CD8-positive, alpha-beta memory T cell (primary cell): ENCODE data around the gene SLC6A19. TPM values are rescaled to one million over a fixed set of nuclear protein-coding genes. Genes with fewer than 3 reads are reported as not detected.

ENCODE experiments used
- CTCF ChIA-PET: fragments of 350-600 bp; sonication (Branson Sonifier 250); formaldehyde crosslinking; loops from one replicate; lab custom pipeline; 2021; ENCODE audit warnings: antibody characterized with exemption; lab: Charles Lee
- POLR2A ChIA-PET: fragments of 350-600 bp; sonication (Branson Sonifier 250); formaldehyde crosslinking; loops from one replicate; lab custom pipeline; 2021; ENCODE audit warnings: antibody characterized with exemption; lab: Charles Lee
- DNase-seq, 5 donors: peaks; one replicate each; pipeline versions ENCODE4 v3.0.0 to v3.0.0-alpha.2; 2020 to 2022; ENCODE audit warnings: mixed read lengths in 1 of 5
- H3K27ac ChIP-seq: one replicate; pipeline ENCODE4 v1.7.0; 2013; ENCODE audit warnings: low read depth, mild to moderate bottlenecking, low read length, moderate library complexity
- H3K27me3 ChIP-seq: 2 replicates; pipeline ENCODE4 v1.7.0; 2013; ENCODE audit warnings: low read length, mild to moderate bottlenecking; ENCODE audit not compliant: insufficient read depth, poor library complexity, severe bottlenecking
- H3K36me3 ChIP-seq: 2 replicates; pipeline ENCODE4 v1.7.0; 2013; ENCODE audit warnings: mild to moderate bottlenecking, low read length, moderate library complexity; ENCODE audit not compliant: insufficient read depth
- H3K4me1 ChIP-seq: 2 replicates; pipeline ENCODE4 v1.7.0; 2013; ENCODE audit warnings: mild to moderate bottlenecking, low read length, moderate library complexity; ENCODE audit not compliant: insufficient read depth
- H3K4me3 ChIP-seq: 2 replicates; pipeline ENCODE4 v1.7.0; 2013; ENCODE audit warnings: mild to moderate bottlenecking, low read length
- H3K9me3 ChIP-seq: 2 replicates; pipeline ENCODE4 v1.7.0; 2013; ENCODE audit warnings: mild to moderate bottlenecking, low read length
- H3K27ac Mint-ChIP-seq, 8 donors: one replicate each; pipeline ENCODE4 v1.8.0; 2020 to 2021; ENCODE audit warnings: mixed read lengths in 8 of 8, mild to moderate bottlenecking in 6 of 8, inconsistent platforms in 3 of 8, moderate library complexity in 3 of 8
- H3K27me3 Mint-ChIP-seq, 2 donors: one replicate each; pipeline ENCODE4 v1.8.0; 2020 to 2021; ENCODE audit warnings: mixed read lengths in 2 of 2, mild to moderate bottlenecking in 1 of 2, moderate library complexity in 1 of 2
- H3K36me3 Mint-ChIP-seq, 3 donors: one replicate each; pipeline ENCODE4 v1.8.0; 2020 to 2021; ENCODE audit warnings: mixed read lengths in 3 of 3, inconsistent platforms in 1 of 3, mild to moderate bottlenecking in 1 of 3
- H3K4me1 Mint-ChIP-seq, 3 donors: one replicate each; pipeline ENCODE4 v1.8.0; 2020 to 2021; ENCODE audit warnings: mixed read lengths in 3 of 3, inconsistent platforms in 1 of 3, mild to moderate bottlenecking in 1 of 3
- H3K4me3 Mint-ChIP-seq, 7 donors: one replicate each; pipeline ENCODE4 v1.8.0; 2020 to 2021; ENCODE audit warnings: mixed read lengths in 7 of 7, mild to moderate bottlenecking in 6 of 7, moderate library complexity in 4 of 7, inconsistent platforms in 2 of 7
- H3K9me3 Mint-ChIP-seq, 5 donors: one replicate each; pipeline ENCODE4 v1.8.0; 2020 to 2022; ENCODE audit warnings: mixed read lengths in 5 of 5, mild to moderate bottlenecking in 3 of 5, moderate library complexity in 2 of 5, inconsistent platforms in 1 of 5
- polyA plus RNA-seq: library from polyadenylated mRNA; unstranded; fragments of 300-500 nt; fragmentation: Illumina TruSeq; gene quantifications from one replicate; pipeline ENCODE4 v1.2.3, GENCODE V29; 2021
- total RNA-seq, 2 experiments: library from RNA; stranded (reverse); gene quantifications; one replicate each; pipeline ENCODE4 v1.2.3, GENCODE V29; 2021

Gene SLC6A19
- total and polyA plus RNA-seq, 3 experiments from 2014 or later = not detected

GRCh38 chr5:1183424-1184162 lies 17.8 kb upstream of the SLC6A19 start:
- Mint-ChIP-seq H3K9me3 (no peaks in the 10 kb centered on the region), H3K36me3 (no peaks in the 10 kb centered on the region), H3K27ac (no peak overlapping the region), H3K27me3 (peaks cover 4 to 11% of the 10 kb centered on the region in 2 donors), H3K4me1 (no peaks in the 10 kb centered on the region), H3K4me3 (no peak overlapping the region)
- POLR2A ChIA-PET = no interaction called here
- Histone ChIP-seq H3K27ac (no peak overlapping the region), H3K36me3 (no peaks in the 10 kb centered on the region), H3K4me3 (no peak overlapping the region), H3K9me3 (no peaks in the 10 kb centered on the region), H3K4me1 (no peaks in the 10 kb centered on the region), H3K27me3 (no peaks in the 10 kb centered on the region)
- DNase-seq = peak in 1 of 5 donors; percentile 44
- CTCF ChIA-PET = interaction anchor here (1.2 kb wide), 1 partner anchor 11 kb away, joined by 4 read pairs; no protein-coding TSS in a partner anchor

GRCh38 chr5:1184163-1184470 lies 17.3 kb upstream of the SLC6A19 start:
- no peak overlapping the region for H3K4me3 ChIP-seq
- ChIA-PET CTCF (no interaction called here), POLR2A (no interaction called here)
- H3K27ac ChIP-seq = no peak overlapping the region
- H3K4me1 ChIP-seq = no peaks in the 10 kb centered on the region
- H3K9me3 Mint-ChIP-seq = no peaks in the 10 kb centered on the region
- H3K9me3 ChIP-seq = no peaks in the 10 kb centered on the region
- no peaks in the 10 kb centered on the region for H3K36me3 Mint-ChIP-seq
- no peaks in the 10 kb centered on the region for H3K27me3 ChIP-seq
- H3K27ac Mint-ChIP-seq = no peak overlapping the region
- no peak for DNase-seq
- no peaks in the 10 kb centered on the region for H3K36me3 ChIP-seq
- H3K4me3 Mint-ChIP-seq = no peak overlapping the region
- H3K27me3 Mint-ChIP-seq = peaks cover 8 to 16% of the 10 kb centered on the region in 2 donors
- H3K4me1 Mint-ChIP-seq = no peaks in the 10 kb centered on the region

- Mint-ChIP-seq H3K27me3 (peaks cover 12 to 19% of the 10 kb centered on the region in 2 donors), H3K27ac (no peak overlapping the region), H3K36me3 (no peaks in the 10 kb centered on the region), H3K9me3 (no peaks in the 10 kb centered on the region), H3K4me3 (no peak overlapping the region), H3K4me1 (no peaks in the 10 kb centered on the region)
- H3K9me3 ChIP-seq = no peaks in the 10 kb centered on the region
- H3K4me3 ChIP-seq = no peak overlapping the region
- ChIA-PET CTCF (no interaction called here), POLR2A (no interaction called here)
- H3K36me3 ChIP-seq = no peaks in the 10 kb centered on the region
- H3K27me3 ChIP-seq = no peaks in the 10 kb centered on the region
- DNase-seq = peak in 1 of 5 donors; percentile 19
- no peak overlapping the region for H3K27ac ChIP-seq
- no peaks in the 10 kb centered on the region for H3K4me1 ChIP-seq
These were observed 16.9 kb upstream of the SLC6A19 start for GRCh38 chr5:1184481-1184880.

GRCh38 chr5:1185038-1185627 lies 16.3 kb upstream of the SLC6A19 start:
- peaks cover 12 to 22% of the 10 kb centered on the region in 2 donors for H3K27me3 Mint-ChIP-seq
- DNase-seq = no peak
- ChIA-PET POLR2A (no interaction called here), CTCF (no interaction called here)
- Histone ChIP-seq H3K27ac (no peak overlapping the region), H3K4me3 (no peak overlapping the region), H3K36me3 (no peaks in the 10 kb centered on the region), H3K9me3 (no peaks in the 10 kb centered on the region), H3K27me3 (no peaks in the 10 kb centered on the region), H3K4me1 (no peaks in the 10 kb centered on the region)
- H3K9me3 Mint-ChIP-seq = no peaks in the 10 kb centered on the region
- no peak overlapping the region for H3K4me3 Mint-ChIP-seq
- H3K4me1 Mint-ChIP-seq = no peaks in the 10 kb centered on the region
- H3K27ac Mint-ChIP-seq = no peak overlapping the region
- H3K36me3 Mint-ChIP-seq = no peaks in the 10 kb centered on the region

- peak in 1 of 5 donors; percentile 26 for DNase-seq
- Histone ChIP-seq H3K4me1 (no peaks in the 10 kb centered on the region), H3K9me3 (no peaks in the 10 kb centered on the region), H3K4me3 (no peak overlapping the region), H3K27me3 (no peaks in the 10 kb centered on the region), H3K36me3 (no peaks in the 10 kb centered on the region), H3K27ac (peak overlapping the region; percentile 4)
- H3K27ac Mint-ChIP-seq = peak overlapping the region in 1 of 8 donors; percentile 11
- H3K4me3 Mint-ChIP-seq = no peak overlapping the region
- H3K4me1 Mint-ChIP-seq = no peaks in the 10 kb centered on the region
- ChIA-PET POLR2A (no interaction called here), CTCF (no interaction called here)
- H3K36me3 Mint-ChIP-seq = no peaks in the 10 kb centered on the region
- H3K27me3 Mint-ChIP-seq = peaks cover 19 to 28% of the 10 kb centered on the region in 2 donors
- no peaks in the 10 kb centered on the region for H3K9me3 Mint-ChIP-seq
These were observed 15.6 kb upstream of the SLC6A19 start for GRCh38 chr5:1185629-1186350.

- Mint-ChIP-seq H3K27ac (no peak overlapping the region), H3K4me3 (no peak overlapping the region), H3K27me3 (peaks cover 20 to 31% of the 10 kb centered on the region in 2 donors), H3K36me3 (no peaks in the 10 kb centered on the region), H3K9me3 (no peaks in the 10 kb centered on the region), H3K4me1 (no peaks in the 10 kb centered on the region)
- no peak overlapping the region for H3K4me3 ChIP-seq
- H3K27me3 ChIP-seq = no peaks in the 10 kb centered on the region
- peak overlapping the region; percentile 4 for H3K27ac ChIP-seq
- ChIA-PET POLR2A (no interaction called here), CTCF (no interaction called here)
- no peaks in the 10 kb centered on the region for H3K36me3 ChIP-seq
- peak in 1 of 5 donors; percentile 28 for DNase-seq
- H3K9me3 ChIP-seq = no peaks in the 10 kb centered on the region
- H3K4me1 ChIP-seq = no peaks in the 10 kb centered on the region
These were observed 14.8 kb upstream of the SLC6A19 start for GRCh38 chr5:1186351-1187233.

GRCh38 chr5:1187234-1187949 lies 14.0 kb upstream of the SLC6A19 start:
- DNase-seq = peak in 1 of 5 donors; percentile 35
- no peak overlapping the region for H3K4me3 Mint-ChIP-seq
- H3K4me1 Mint-ChIP-seq = no peaks in the 10 kb centered on the region
- ChIA-PET POLR2A (no interaction called here), CTCF (interaction anchor here (0.6 to 1.1 kb wide), 2 partner anchors 20 to 68 kb away, joined by 3 read pairs; no protein-coding TSS in a partner anchor)
- H3K36me3 Mint-ChIP-seq = no peaks in the 10 kb centered on the region
- Histone ChIP-seq H3K9me3 (no peaks in the 10 kb centered on the region), H3K4me1 (no peaks in the 10 kb centered on the region), H3K27me3 (no peaks in the 10 kb centered on the region), H3K27ac (no peak overlapping the region), H3K36me3 (no peaks in the 10 kb centered on the region), H3K4me3 (no peak overlapping the region)
- H3K27ac Mint-ChIP-seq = no peak overlapping the region
- H3K9me3 Mint-ChIP-seq = no peaks in the 10 kb centered on the region
- peaks cover 20 to 31% of the 10 kb centered on the region in 2 donors for H3K27me3 Mint-ChIP-seq
